Measurements from ENCODE around the gene ANKDD1A.

The ANKDD1A gene

GRCh38 chr15:64982472-64982871 lies 70.8 kb downstream of the ANKDD1A start:
- TF ChIP-seq CTCF (conservative IDR thresholded peaks at IDR 0.05; ENCODE audit: low read length) = no peak
- peak; percentile 69 for DNase-seq (ENCODE audit: low read depth)
- H3K4me3 ChIP-seq (ENCODE audit: low read length) = no peak overlapping the region

- TF ChIP-seq CTCF (conservative IDR thresholded peaks at IDR 0.05; ENCODE audit: low read length) = no peak
- DNase-seq (ENCODE audit: low read depth) = peak; percentile 85
- H3K4me3 ChIP-seq (ENCODE audit: low read length) = no peak overlapping the region
Measured at GRCh38 chr15:64985366-64986033, 73.8 kb downstream of the ANKDD1A start.

- H3K4me3 ChIP-seq (ENCODE audit: low read length) = no peak overlapping the region; the same call in 1 of the 2 replicates
- DNase-seq (ENCODE audit: low read depth) = peak; percentile 72
- no peak for TF ChIP-seq CTCF (conservative IDR thresholded peaks at IDR 0.05; ENCODE audit: low read length)
Measured at GRCh38 chr15:64987136-64987535, 75.4 kb downstream of the ANKDD1A start.

GRCh38 chr15:64989416-64990167 lies 77.9 kb downstream of the ANKDD1A start, which contains the start of gene SPG21:
Gene SPG21 (minus strand): TSS chr15:64989914. CDS start chr15:64983569, 6,345 bp downstream.
- peak; percentile 91 for DNase-seq (ENCODE audit: low read depth)
- H3K4me3 ChIP-seq (ENCODE audit: low read length) = peak within 1 kb of the TSS; percentile 95
- no peak for TF ChIP-seq CTCF (conservative IDR thresholded peaks at IDR 0.05; ENCODE audit: low read length)

- no peak for TF ChIP-seq CTCF (conservative IDR thresholded peaks at IDR 0.05; ENCODE audit: low read length)
- H3K4me3 ChIP-seq (ENCODE audit: low read length) = peak overlapping the region; percentile 79
- no peak for DNase-seq (ENCODE audit: low read depth)
Measured at GRCh38 chr15:64990168-64990470, 78.4 kb downstream of the ANKDD1A start.

GRCh38 chr15:64991536-64992135 lies 79.9 kb downstream of the ANKDD1A start:
- no peak for TF ChIP-seq CTCF (conservative IDR thresholded peaks at IDR 0.05; ENCODE audit: low read length)
- peak; percentile 51 for DNase-seq (ENCODE audit: low read depth)

More at GRCh38 chr15:64991536-64992135, 79.9 kb downstream of the ANKDD1A start:
- H3K4me3 ChIP-seq (ENCODE audit: low read length) = no peak overlapping the region
